Right cardiac atrium (tissue), 5 donors: ENCODE results near the gene ITCH. TPM values are rescaled to one million over a fixed set of nuclear protein-coding genes. Genes with fewer than 3 reads are reported as not detected.
"Not testable (repeated sequence)": the region's sequence is repeated elsewhere in the genome, so short reads cannot be mapped to it uniquely, and the experiment has no call there.

Source experiments
- ATAC-seq, 2 donors: fragments of 200-7000 bp; cut with Tn5 transposase; one replicate each; pipeline versions ENCODE4 v1.8.0 to v1.9.1; 2020; ENCODE audit warnings: moderate library complexity in 2 of 2, mild to moderate bottlenecking in 1 of 2
- DNase-seq, 3 donors: peaks; one replicate each; pipeline ENCODE4 v3.0.0-alpha.2; 2020
- H3K27ac ChIP-seq: one replicate; pipeline ENCODE4 v1.5.1; 2013; ENCODE audit warnings: mild to moderate bottlenecking, low read length, control low read depth, moderate library complexity
- H3K27me3 ChIP-seq: one replicate; pipeline ENCODE4 v1.6.1; 2013; ENCODE audit not compliant: control insufficient read depth, insufficient read depth
- H3K4me1 ChIP-seq: one replicate; pipeline ENCODE4 v1.6.1; 2013; ENCODE audit warnings: low read length; ENCODE audit not compliant: control insufficient read depth, insufficient read depth
- H3K4me3 ChIP-seq: one replicate; pipeline ENCODE4 v1.5.1; 2013; ENCODE audit warnings: low read length, control low read depth
- H3K9me3 ChIP-seq: one replicate; pipeline ENCODE4 v1.6.1; 2013; ENCODE audit warnings: low read length; ENCODE audit not compliant: control insufficient read depth
- WGBS: extraction: QIAGEN DNeasy Blood & Tissue Kit; methylation state at CpG from one replicate; pipeline ENCODE4 v1.1.7; 2013; 5-methylcytosine and 5-hydroxymethylcytosine counted together
- intact Hi-C, 4 donors: fragments of 100-400 bp; cut with DNase I; formaldehyde crosslinking; loops; one replicate each; pipeline versions ENCODE4 v1.11.0 to v1.14.0; 2022 to 2023
- polyA plus RNA-seq: library from polyadenylated mRNA; stranded (reverse); fragments of 200-250 nt; gene quantifications from one replicate; pipeline ENCODE4 v1.2.3, GENCODE V29; 2013
- total RNA-seq, 4 donors: library from RNA; stranded (reverse); fragmentation: NEBNext Ultra II Directional; extraction: Animal tissue kit (Norgen Biotek cat#: 25700); gene quantifications; one replicate each; pipeline ENCODE4 v1.2.1, GENCODE V29; 2021
- donor health status: healthy with polysubstance abuse.
- donor health status: DM: no; HTN: yes; CAD: no.
- donor health status: DM: no; HTN: no; CAD: no.
- donor health status: DM: no; HTN: yes; CAD: no; lungs with severe emphysema.
- donor health status: DM: yes; HTN: yes; CAD: no.

Gene ITCH
- total and polyA plus RNA-seq, 5 donors = 9.7 to 54.9 (median 48.6) TPM

GRCh38 chr20:34330861-34331544, 32.1 kb upstream of the ITCH start:
- H3K4me3 ChIP-seq, ATAC-seq, H3K9me3 ChIP-seq, DNase-seq, H3K27me3 ChIP-seq, H3K4me1 ChIP-seq, H3K27ac ChIP-seq, intact Hi-C loops: not testable (repeated sequence)
- 92% methylated on average over 15 of the region's 15 CpGs for WGBS

GRCh38 chr20:34331838-34332237, 31.2 kb upstream of the ITCH start:
- Histone ChIP-seq H3K9me3 (no peaks in the 10 kb centered on the region), H3K4me3 (no peak overlapping the region), H3K4me1 (no peaks in the 10 kb centered on the region), H3K27ac (no peak overlapping the region), H3K27me3 (no peaks in the 10 kb centered on the region)
- ATAC-seq = no peak
- no peak for DNase-seq
- intact Hi-C loops = no loop called here
- WGBS = 87% methylated on average over 7 of the region's 7 CpGs

- Histone ChIP-seq H3K4me1 (no peaks in the 10 kb centered on the region), H3K27me3 (no peaks in the 10 kb centered on the region), H3K4me3 (no peak overlapping the region), H3K9me3 (no peaks in the 10 kb centered on the region), H3K27ac (no peak overlapping the region)
- DNase-seq (no peak), ATAC-seq (no peak)
- WGBS = 87% methylated on average over 19 of the region's 19 CpGs
- intact Hi-C loops = no loop called here
These were observed 30.7 kb upstream of the ITCH start for GRCh38 chr20:34332262-34332920.

- Histone ChIP-seq H3K4me1 (no peaks in the 10 kb centered on the region), H3K9me3 (no peaks in the 10 kb centered on the region), H3K27me3 (no peaks in the 10 kb centered on the region), H3K4me3 (no peak overlapping the region), H3K27ac (no peak overlapping the region)
- intact Hi-C loops = no loop called here
- WGBS = 79% methylated on average over 4 of the region's 4 CpGs
- no peak for ATAC-seq
- DNase-seq = no peak
These were observed 29.3 kb upstream of the ITCH start for GRCh38 chr20:34333786-34334185.

GRCh38 chr20:34334654-34335407, 28.2 kb upstream of the ITCH start:
- DNase-seq (peak in 1 of 3 donors; percentile 60), ATAC-seq (no peak)
- no peaks in the 10 kb centered on the region for H3K9me3 ChIP-seq
- no peaks in the 10 kb centered on the region for H3K27me3 ChIP-seq
- H3K27ac ChIP-seq = no peak overlapping the region
- WGBS = 82% methylated on average over 5 of the region's 5 CpGs
- H3K4me3 ChIP-seq = no peak overlapping the region
- no peaks in the 10 kb centered on the region for H3K4me1 ChIP-seq
- intact Hi-C loops = no loop called here

GRCh38 chr20:34337544-34337943, 25.5 kb upstream of the ITCH start:
- H3K27me3 ChIP-seq = no peaks in the 10 kb centered on the region
- intact Hi-C loops = no loop called here
- no peak for ATAC-seq

GRCh38 chr20:34337982-34338726, 24.9 kb upstream of the ITCH start:
- WGBS = 85% methylated on average over 15 of the region's 15 CpGs
- DNase-seq = no peak
- H3K4me3 ChIP-seq = no peak overlapping the region
- ATAC-seq = no peak
- no peaks in the 10 kb centered on the region for H3K4me1 ChIP-seq
- intact Hi-C loops = no loop called here
- H3K27me3 ChIP-seq = no peaks in the 10 kb centered on the region
- H3K27ac ChIP-seq = no peak overlapping the region
- no peaks in the 10 kb centered on the region for H3K9me3 ChIP-seq

More at GRCh38 chr20:34337544-34337943, 25.5 kb upstream of the ITCH start:
- 35% methylated on average over 1 of the region's 1 CpG for WGBS
- no peak for DNase-seq
- Histone ChIP-seq H3K4me1 (no peaks in the 10 kb centered on the region), H3K4me3 (no peak overlapping the region), H3K27ac (no peak overlapping the region), H3K9me3 (no peaks in the 10 kb centered on the region)

- ATAC-seq, H3K27me3 ChIP-seq, H3K4me1 ChIP-seq, DNase-seq, intact Hi-C loops, H3K4me3 ChIP-seq, H3K9me3 ChIP-seq, H3K27ac ChIP-seq: not testable (repeated sequence)
- WGBS = 88% methylated on average over 10 of the region's 10 CpGs
These were observed 22.3 kb upstream of the ITCH start for GRCh38 chr20:34340726-34341125.

- ATAC-seq, H3K4me3 ChIP-seq, DNase-seq, H3K27me3 ChIP-seq, H3K4me1 ChIP-seq, H3K27ac ChIP-seq, intact Hi-C loops, H3K9me3 ChIP-seq: not testable (repeated sequence)
- WGBS = 95% methylated on average over 9 of the region's 9 CpGs
These were observed 21.9 kb upstream of the ITCH start for GRCh38 chr20:34341199-34341598.

- H3K4me1 ChIP-seq = no peaks in the 10 kb centered on the region
- H3K27ac ChIP-seq = no peak overlapping the region
- intact Hi-C loops = no loop called here
- no peak overlapping the region for H3K4me3 ChIP-seq
- DNase-seq = no peak
- no peaks in the 10 kb centered on the region for H3K27me3 ChIP-seq
- WGBS = 80% methylated on average over 10 of the region's 10 CpGs
- ATAC-seq = no peak
- H3K9me3 ChIP-seq = no peaks in the 10 kb centered on the region
These were observed 19.4 kb upstream of the ITCH start for GRCh38 chr20:34343458-34344211.
